ENCODE data around the gene E4F1. TPM values are rescaled to one million over a fixed set of nuclear protein-coding genes. Genes with fewer than 3 reads are reported as not detected.

The E4F1 gene
- total RNA-seq, 4 donors from 2014 or later: 30.6 to 60.6 (median 45.2) TPM

DNA sequence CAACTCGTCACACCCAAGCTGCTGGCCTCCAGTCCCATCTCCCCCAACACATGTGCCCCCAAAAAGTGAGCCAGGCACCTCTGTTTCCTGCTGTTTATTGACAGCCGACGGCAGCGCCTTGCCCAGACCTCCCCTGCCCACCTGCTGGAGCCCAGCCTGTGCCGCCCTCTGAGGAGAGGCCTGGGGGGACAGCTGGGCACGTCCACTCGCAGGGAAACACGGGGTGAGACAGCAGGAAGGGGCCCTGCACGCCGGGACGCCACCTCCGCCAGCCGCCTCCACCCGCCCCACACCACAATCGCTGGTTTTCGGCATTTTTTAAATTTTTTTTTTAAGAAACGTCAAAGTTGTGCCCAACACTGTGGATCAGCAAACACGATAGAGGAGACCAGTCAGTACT lies 46.3 kb upstream of the E4F1 start:
- 88 to 90% methylated on average over 18 of the region's 18 CpGs for WGBS, 2 donors

DNA sequence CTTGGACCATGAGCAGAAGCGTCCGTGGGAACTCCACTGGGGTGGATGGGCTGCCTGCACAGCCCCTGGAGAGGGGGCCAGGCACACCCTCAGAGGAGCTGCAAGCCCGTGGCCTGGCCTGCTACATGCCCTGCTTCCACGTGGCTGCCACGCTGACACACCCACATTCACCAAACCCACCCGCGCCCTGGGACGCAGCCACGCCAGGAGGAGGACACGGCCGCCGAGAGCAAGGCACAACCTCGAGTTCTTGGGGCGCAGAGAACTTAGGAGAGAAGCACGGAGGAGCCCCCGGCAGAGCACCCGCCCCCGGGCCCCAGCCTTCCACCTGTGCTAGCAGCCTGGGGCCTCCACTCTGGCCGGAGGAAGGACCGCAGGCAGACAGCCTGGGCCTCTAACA lies 45.8 kb upstream of the E4F1 start:
- Histone ChIP-seq H3K36me3 (peaks cover 3 to 61% (median 28%) of the 10 kb centered on the region in 3 donors), H3K27ac (no peak overlapping the region), H3K27me3 (no peaks in the 10 kb centered on the region), H3K4me1 (peaks cover 0 to 5% (median 0%) of the 10 kb centered on the region in 4 donors), H3K9me3 (no peaks in the 10 kb centered on the region), H3K4me3 (no peak overlapping the region)
- DNase-seq (ENCODE audit: low spot score in 2 of 2): no peak
- WGBS, 2 donors: 93 to 97% methylated on average over 20 of the region's 20 CpGs
- TF ChIP-seq EP300 (IDR thresholded peaks at IDR 0.05): no peak
- TF ChIP-seq, protein P1, sequence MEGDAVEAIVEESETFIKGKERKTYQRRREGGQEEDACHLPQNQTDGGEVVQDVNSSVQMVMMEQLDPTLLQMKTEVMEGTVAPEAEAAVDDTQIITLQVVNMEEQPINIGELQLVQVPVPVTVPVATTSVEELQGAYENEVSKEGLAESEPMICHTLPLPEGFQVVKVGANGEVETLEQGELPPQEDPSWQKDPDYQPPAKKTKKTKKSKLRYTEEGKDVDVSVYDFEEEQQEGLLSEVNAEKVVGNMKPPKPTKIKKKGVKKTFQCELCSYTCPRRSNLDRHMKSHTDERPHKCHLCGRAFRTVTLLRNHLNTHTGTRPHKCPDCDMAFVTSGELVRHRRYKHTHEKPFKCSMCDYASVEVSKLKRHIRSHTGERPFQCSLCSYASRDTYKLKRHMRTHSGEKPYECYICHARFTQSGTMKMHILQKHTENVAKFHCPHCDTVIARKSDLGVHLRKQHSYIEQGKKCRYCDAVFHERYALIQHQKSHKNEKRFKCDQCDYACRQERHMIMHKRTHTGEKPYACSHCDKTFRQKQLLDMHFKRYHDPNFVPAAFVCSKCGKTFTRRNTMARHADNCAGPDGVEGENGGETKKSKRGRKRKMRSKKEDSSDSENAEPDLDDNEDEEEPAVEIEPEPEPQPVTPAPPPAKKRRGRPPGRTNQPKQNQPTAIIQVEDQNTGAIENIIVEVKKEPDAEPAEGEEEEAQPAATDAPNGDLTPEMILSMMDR (IDR thresholded peaks at IDR 0.05): no peak
- TF ChIP-seq POLR2A (IDR thresholded peaks at IDR 0.05): no peak

More for the DNA sequence above, 46.3 kb upstream of the E4F1 start:
- Histone ChIP-seq H3K27me3 (no peaks in the 10 kb centered on the region), H3K9me3 (no peaks in the 10 kb centered on the region), H3K4me3 (no peak overlapping the region), H3K36me3 (peaks cover 3 to 65% (median 28%) of the 10 kb centered on the region in 3 donors), H3K27ac (no peak overlapping the region), H3K4me1 (peaks cover 0 to 5% (median 0%) of the 10 kb centered on the region in 4 donors)
- no peak for DNase-seq (ENCODE audit: low spot score in 2 of 2)
- TF ChIP-seq, protein P1 (IDR thresholded peaks at IDR 0.05): no peak
- TF ChIP-seq EP300 (IDR thresholded peaks at IDR 0.05) (no peak), POLR2A (IDR thresholded peaks at IDR 0.05) (no peak)

DNA sequence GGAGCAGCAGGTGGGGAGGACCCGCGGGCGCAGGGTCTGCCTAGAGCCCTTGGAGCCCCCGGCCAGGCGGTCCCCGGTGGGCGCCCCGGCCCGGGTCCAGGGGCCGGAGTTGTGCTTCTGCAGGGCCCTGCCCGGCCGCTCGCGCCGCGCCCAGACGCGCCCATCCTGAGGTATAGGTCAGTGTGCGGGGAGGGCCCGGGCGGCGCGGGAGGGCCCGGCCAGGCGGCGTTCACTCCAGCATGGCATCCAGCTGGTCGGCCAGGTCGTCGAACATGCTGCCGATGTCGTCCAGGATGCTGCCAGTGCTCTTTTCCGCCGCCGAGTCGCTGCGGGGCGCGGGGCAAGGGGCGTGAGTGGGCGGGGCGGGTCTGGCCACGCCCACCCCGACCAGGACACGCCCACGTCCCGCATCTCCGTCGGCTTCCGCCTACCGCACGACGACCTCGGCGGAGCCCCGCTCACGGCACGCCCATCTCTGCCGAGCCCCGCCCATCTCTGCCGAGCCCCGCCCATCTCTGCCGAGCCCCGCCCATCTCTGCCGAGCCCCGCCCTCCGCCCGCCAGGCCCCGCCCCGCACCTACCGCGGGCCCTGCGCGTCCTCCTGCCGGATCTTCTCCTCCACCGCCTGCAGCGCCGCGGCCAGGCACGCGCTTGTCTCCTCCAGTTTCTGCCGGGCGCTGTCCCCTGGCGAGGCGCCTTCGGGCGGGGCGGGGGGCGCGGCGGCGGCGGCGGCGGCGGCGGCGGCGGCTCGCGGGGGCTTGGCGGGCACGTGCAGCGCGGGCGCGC lies 44.9 kb upstream of the E4F1 start:
- Histone ChIP-seq H3K27ac (no peak overlapping the region), H3K27me3 (no peaks in the 10 kb centered on the region), H3K9me3 (no peaks in the 10 kb centered on the region), H3K4me1 (peaks cover 0 to 5% (median 0%) of the 10 kb centered on the region in 4 donors), H3K4me3 (no peak overlapping the region), H3K36me3 (peaks cover 3 to 51% (median 21%) of the 10 kb centered on the region in 3 donors)
- no peak for TF ChIP-seq EP300 (IDR thresholded peaks at IDR 0.05)
- 21 to 45% methylated on average over 61 to 82 of the region's 106 CpGs for WGBS, 2 donors
- no peak for DNase-seq (ENCODE audit: low spot score in 2 of 2)

DNA sequence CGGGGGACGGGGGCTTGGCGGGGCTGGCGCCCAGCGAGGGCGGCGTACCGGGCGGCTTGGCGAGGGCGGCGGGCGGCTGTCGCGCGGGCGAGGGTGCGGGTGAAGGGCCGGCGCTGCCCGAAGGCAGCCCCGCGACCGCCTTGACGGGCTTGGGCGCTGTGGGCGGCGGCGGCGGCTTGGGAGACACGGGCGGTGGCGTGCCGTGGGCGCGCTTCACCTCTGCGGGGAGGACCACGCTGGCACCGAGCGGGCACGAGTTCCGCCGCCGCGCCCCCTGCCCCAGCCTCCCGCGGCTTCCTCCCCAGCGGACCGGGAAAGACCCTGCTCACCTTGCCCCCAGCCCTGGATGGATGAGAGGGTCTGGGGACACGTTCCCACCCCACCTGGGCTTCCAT lies 44.3 kb upstream of the E4F1 start:
- TF ChIP-seq, protein P1 (IDR thresholded peaks at IDR 0.05): no peak
- no peak for TF ChIP-seq EP300 (IDR thresholded peaks at IDR 0.05)
- no peak for TF ChIP-seq POLR2A (IDR thresholded peaks at IDR 0.05)
- Histone ChIP-seq H3K9me3 (no peaks in the 10 kb centered on the region), H3K27ac (no peak overlapping the region), H3K4me1 (peaks cover 0 to 5% (median 0%) of the 10 kb centered on the region in 4 donors), H3K36me3 (peaks cover 3 to 45% (median 15%) of the 10 kb centered on the region in 3 donors), H3K27me3 (no peaks in the 10 kb centered on the region), H3K4me3 (no peak overlapping the region)
- 49 to 53% methylated on average over 15 to 23 of the region's 50 CpGs for WGBS, 2 donors
- DNase-seq (ENCODE audit: low spot score in 2 of 2): no peak

DNA sequence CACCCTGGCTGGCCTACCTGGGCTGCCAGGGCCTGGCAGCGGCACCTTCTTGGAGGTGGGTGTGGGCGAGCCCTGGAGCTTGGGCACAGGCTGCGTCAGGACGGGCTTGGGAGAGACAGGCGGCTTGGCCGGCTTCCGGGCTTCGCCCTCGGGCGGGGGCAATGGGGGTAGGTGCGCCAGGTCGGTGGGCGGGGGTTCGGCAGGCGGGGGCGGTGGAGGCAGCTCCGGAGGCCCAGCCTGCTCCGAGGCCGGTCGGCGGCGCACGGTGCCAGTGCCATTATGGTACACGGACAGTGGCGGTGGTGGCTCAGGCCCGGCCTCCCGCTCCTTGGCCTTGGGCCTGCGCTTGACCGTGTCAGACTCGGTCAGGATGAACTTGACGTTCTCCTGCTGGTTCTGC lies 43.8 kb upstream of the E4F1 start:
- TF ChIP-seq, protein P1 (IDR thresholded peaks at IDR 0.05): no peak
- TF ChIP-seq POLR2A (IDR thresholded peaks at IDR 0.05) (no peak), EP300 (IDR thresholded peaks at IDR 0.05) (no peak)
- Histone ChIP-seq H3K4me3 (no peak overlapping the region), H3K4me1 (peaks cover 0 to 5% (median 0%) of the 10 kb centered on the region in 4 donors), H3K27me3 (no peaks in the 10 kb centered on the region), H3K27ac (no peak overlapping the region), H3K9me3 (no peaks in the 10 kb centered on the region), H3K36me3 (peaks cover 3 to 40% (median 14%) of the 10 kb centered on the region in 3 donors)
- WGBS, 2 donors: 96 to 97% methylated on average over 5 to 13 of the region's 31 CpGs
- no peak for DNase-seq (ENCODE audit: low spot score in 2 of 2)

All from tibial nerve (tissue), 4 donors.